Measurements from ENCODE around the gene ATP2B2.

ATP2B2 gene

DNA sequence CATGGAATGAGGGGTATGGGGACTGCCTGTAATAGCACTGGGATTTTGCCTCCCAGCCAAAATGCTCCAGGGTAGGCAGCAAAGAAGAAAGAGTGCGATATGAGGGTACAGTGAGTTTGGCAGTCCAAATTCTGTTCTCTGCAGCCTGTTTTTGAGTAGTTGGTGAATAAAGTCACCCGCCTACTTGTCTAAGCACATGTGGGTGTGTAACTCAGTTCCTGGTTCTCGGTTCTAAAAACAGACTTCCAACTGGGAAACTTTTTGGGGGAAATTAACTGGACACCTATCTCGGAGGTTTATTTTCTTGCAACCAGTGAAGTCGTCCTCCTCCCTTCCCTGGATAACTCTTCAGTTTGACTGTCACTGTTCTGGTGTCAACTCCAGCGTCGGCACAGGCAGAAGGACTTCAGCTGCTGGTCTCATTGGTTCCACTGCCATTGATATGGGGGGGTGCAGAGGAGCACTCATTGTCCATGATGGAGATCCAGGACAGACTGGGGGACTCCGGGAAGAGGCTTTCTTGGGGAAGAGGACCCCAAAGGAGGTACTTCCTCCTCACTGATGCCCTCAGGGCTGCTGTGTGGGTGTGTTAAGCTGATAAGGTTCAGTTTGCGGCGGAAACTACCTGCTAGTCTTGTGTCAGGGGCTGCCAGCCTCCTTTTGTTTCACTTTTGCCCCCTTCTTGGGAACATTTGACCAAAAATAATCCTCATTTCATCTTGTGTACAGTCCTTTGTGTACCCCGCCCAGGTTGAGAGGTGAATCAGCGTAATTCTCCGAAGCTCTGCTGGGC is 225.8 kb downstream of the ATP2B2 start:
- H3K9me2 ChIP-seq (replicated peaks; ENCODE audit: low read depth, low read length) = no peaks in the 10 kb centered on the region
- no peak overlapping the region for H3K4me2 ChIP-seq (ENCODE audit: low read depth, low read length, poor library complexity, severe bottlenecking)
- no peaks in the 10 kb centered on the region for H3K4me1 ChIP-seq (ENCODE audit: insufficient read depth, low read length, poor library complexity, severe bottlenecking)
- H3K27me3 ChIP-seq (ENCODE audit: insufficient read depth, low read length, poor library complexity, severe bottlenecking) = no peaks in the 10 kb centered on the region
- peaks cover 20% of the 10 kb centered on the region for H4K20me1 ChIP-seq (ENCODE audit: insufficient read depth, low read length, poor library complexity, severe bottlenecking)
- TF ChIP-seq, protein P1, sequence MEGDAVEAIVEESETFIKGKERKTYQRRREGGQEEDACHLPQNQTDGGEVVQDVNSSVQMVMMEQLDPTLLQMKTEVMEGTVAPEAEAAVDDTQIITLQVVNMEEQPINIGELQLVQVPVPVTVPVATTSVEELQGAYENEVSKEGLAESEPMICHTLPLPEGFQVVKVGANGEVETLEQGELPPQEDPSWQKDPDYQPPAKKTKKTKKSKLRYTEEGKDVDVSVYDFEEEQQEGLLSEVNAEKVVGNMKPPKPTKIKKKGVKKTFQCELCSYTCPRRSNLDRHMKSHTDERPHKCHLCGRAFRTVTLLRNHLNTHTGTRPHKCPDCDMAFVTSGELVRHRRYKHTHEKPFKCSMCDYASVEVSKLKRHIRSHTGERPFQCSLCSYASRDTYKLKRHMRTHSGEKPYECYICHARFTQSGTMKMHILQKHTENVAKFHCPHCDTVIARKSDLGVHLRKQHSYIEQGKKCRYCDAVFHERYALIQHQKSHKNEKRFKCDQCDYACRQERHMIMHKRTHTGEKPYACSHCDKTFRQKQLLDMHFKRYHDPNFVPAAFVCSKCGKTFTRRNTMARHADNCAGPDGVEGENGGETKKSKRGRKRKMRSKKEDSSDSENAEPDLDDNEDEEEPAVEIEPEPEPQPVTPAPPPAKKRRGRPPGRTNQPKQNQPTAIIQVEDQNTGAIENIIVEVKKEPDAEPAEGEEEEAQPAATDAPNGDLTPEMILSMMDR (conservative IDR thresholded peaks at IDR 0.05; ENCODE audit: low read length) = no peak
- no peak for TF ChIP-seq EZH2phosphoT487 (IDR thresholded peaks at IDR 0.05; ENCODE audit: borderline replicate concordance)
- H3K4me3 ChIP-seq (ENCODE audit: low read length, poor library complexity, severe bottlenecking) = no peak overlapping the region
- H2AFZ ChIP-seq (ENCODE audit: low read length) = no peak overlapping the region
- no peak overlapping the region for H3K9ac ChIP-seq (ENCODE audit: low read depth, low read length, poor library complexity, severe bottlenecking)
- H3F3A ChIP-seq (ENCODE audit: low read depth) = no peaks in the 10 kb centered on the region
- peaks cover 33% of the 10 kb centered on the region for H3K79me2 ChIP-seq (ENCODE audit: insufficient read depth, low read length)
- no peaks in the 10 kb centered on the region for H3K9me3 ChIP-seq (ENCODE audit: insufficient read depth, low read depth, low read length)
- H3K36me3 ChIP-seq (ENCODE audit: insufficient read depth, low read length) = peaks cover 80% of the 10 kb centered on the region

DNA sequence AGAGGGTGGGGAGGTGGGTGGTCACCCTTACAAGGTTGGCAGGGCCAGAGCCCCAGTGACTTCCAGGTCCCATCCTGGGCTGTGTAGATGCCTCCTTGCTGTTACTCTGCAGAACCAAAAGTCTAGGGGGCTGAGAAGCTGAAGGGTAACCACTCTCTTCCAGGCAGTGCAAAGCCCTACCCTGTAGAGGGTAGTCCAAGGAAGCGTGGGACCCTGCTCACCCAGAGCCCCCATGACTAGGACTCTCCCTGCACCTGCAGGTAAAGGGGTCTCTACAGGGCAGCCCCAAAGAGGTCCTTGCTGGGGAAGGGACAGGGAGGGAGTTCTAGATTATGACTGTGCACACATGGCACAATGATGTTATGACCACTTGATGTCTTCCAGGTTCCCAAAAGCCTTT is 226.9 kb downstream of the ATP2B2 start:
- H4K20me1 ChIP-seq (ENCODE audit: insufficient read depth, low read length, poor library complexity, severe bottlenecking) = peaks cover 31% of the 10 kb centered on the region
- no peaks in the 10 kb centered on the region for H3K9me3 ChIP-seq (ENCODE audit: insufficient read depth, low read depth, low read length)
- H3K4me3 ChIP-seq (ENCODE audit: low read length, poor library complexity, severe bottlenecking) = no peak overlapping the region
- no peaks in the 10 kb centered on the region for H3K9me2 ChIP-seq (replicated peaks; ENCODE audit: low read depth, low read length)
- peaks cover 7% of the 10 kb centered on the region for H3K4me1 ChIP-seq (ENCODE audit: insufficient read depth, low read length, poor library complexity, severe bottlenecking)
- no peak overlapping the region for H3K4me2 ChIP-seq (ENCODE audit: low read depth, low read length, poor library complexity, severe bottlenecking)
- no peak for TF ChIP-seq EZH2phosphoT487 (IDR thresholded peaks at IDR 0.05; ENCODE audit: borderline replicate concordance)
- TF ChIP-seq, protein P1 (conservative IDR thresholded peaks at IDR 0.05; ENCODE audit: low read length) = no peak
- H3K9ac ChIP-seq (ENCODE audit: low read depth, low read length, poor library complexity, severe bottlenecking) = no peak overlapping the region
- peaks cover 44% of the 10 kb centered on the region for H3K79me2 ChIP-seq (ENCODE audit: insufficient read depth, low read length)
- H2AFZ ChIP-seq (ENCODE audit: low read length) = no peak overlapping the region
- no peaks in the 10 kb centered on the region for H3F3A ChIP-seq (ENCODE audit: low read depth)
- no peaks in the 10 kb centered on the region for H3K27me3 ChIP-seq (ENCODE audit: insufficient read depth, low read length, poor library complexity, severe bottlenecking)
- peaks cover 81% of the 10 kb centered on the region for H3K36me3 ChIP-seq (ENCODE audit: insufficient read depth, low read length)

DNA sequence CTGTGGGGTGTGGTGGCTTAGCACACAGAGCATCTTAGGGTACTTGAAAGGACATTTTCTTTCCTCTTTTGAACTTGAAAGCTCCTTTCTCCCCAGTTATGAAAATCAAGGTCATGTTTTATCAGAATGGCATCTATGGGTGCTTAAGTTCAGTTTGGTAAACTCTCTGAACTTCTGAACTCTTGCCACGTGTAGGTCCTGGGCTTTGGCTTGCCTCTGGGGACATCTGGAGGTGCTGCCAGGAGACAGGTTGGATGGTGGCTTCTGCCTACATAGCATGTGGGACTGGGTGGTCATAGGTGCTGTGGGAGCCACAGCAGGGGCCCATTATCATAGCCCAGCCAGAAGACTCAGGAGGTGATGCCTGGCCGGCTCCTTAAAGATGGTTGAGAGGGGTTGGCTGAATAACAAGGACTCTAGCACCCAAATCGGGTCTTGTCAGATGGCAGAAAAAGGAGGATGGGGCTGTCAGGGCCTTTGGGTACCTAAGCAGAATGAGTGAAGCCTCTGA is 228.2 kb downstream of the ATP2B2 start:
- Histone ChIP-seq H3K9me2 (replicated peaks; ENCODE audit: low read depth, low read length) (no peaks in the 10 kb centered on the region), H3K4me3 (ENCODE audit: low read length, poor library complexity, severe bottlenecking) (no peak overlapping the region), H4K20me1 (ENCODE audit: insufficient read depth, low read length, poor library complexity, severe bottlenecking) (peaks cover 38% of the 10 kb centered on the region), H3K4me1 (ENCODE audit: insufficient read depth, low read length, poor library complexity, severe bottlenecking) (peaks cover 12% of the 10 kb centered on the region), H3K79me2 (ENCODE audit: insufficient read depth, low read length) (peaks cover 57% of the 10 kb centered on the region), H3F3A (ENCODE audit: low read depth) (no peaks in the 10 kb centered on the region), H3K9me3 (ENCODE audit: insufficient read depth, low read depth, low read length) (no peaks in the 10 kb centered on the region), H3K9ac (ENCODE audit: low read depth, low read length, poor library complexity, severe bottlenecking) (no peak overlapping the region), H3K4me2 (ENCODE audit: low read depth, low read length, poor library complexity, severe bottlenecking) (no peak overlapping the region), H3K27me3 (ENCODE audit: insufficient read depth, low read length, poor library complexity, severe bottlenecking) (no peaks in the 10 kb centered on the region), H2AFZ (ENCODE audit: low read length) (no peak overlapping the region), H3K36me3 (ENCODE audit: insufficient read depth, low read length) (peaks cover 80% of the 10 kb centered on the region)
- TF ChIP-seq, protein P1 (conservative IDR thresholded peaks at IDR 0.05; ENCODE audit: low read length) = no peak
- TF ChIP-seq EZH2phosphoT487 (IDR thresholded peaks at IDR 0.05; ENCODE audit: borderline replicate concordance) = no peak

Measured in Loucy (cell line).